Gastrocnemius medialis (tissue), 4 donors: Measurements from ENCODE around the gene SERBP1. TPM values are rescaled to one million over a fixed set of nuclear protein-coding genes. Genes with fewer than 3 reads are reported as not detected.
A peak's percentile ranks its signal among the peaks of the same experiment; 100 is the strongest.

Experiments
- ATAC-seq, 2 donors: fragments of 150-250 bp; one replicate each; pipeline ENCODE4 v1.9.1; 2016
- DNase-seq, 2 donors: peaks; one replicate each; pipeline ENCODE4 v3.0.0-alpha.2; 2019
- H3K27ac ChIP-seq, 4 donors: fragments of 200-600 bp; sonication (generic); 1 replicate in 1 of 4; 2 replicates in 3 of 4; pipeline ENCODE4 v1.5.1; 2016 to 2018; ENCODE audit warnings: mild to moderate bottlenecking in 2 of 4, moderate library complexity in 1 of 4
- H3K27me3 ChIP-seq, 3 donors: fragments of 200-600 bp; sonication (generic) in 2 of 3; 1 replicate in 1 of 3; 2 replicates in 2 of 3; pipeline versions ENCODE4 v1.5.1 to v1.6.0; 2016 to 2019; ENCODE audit warnings: mild to moderate bottlenecking in 1 of 3, moderate library complexity in 1 of 3
- H3K36me3 ChIP-seq, 2 donors: fragments of 200-600 bp; sonication (generic) in 1 of 2; one replicate each; pipeline ENCODE4 v1.5.1; 2017 to 2018
- H3K4me1 ChIP-seq, 2 donors: fragments of 200-600 bp; sonication (generic) in 1 of 2; one replicate each; pipeline ENCODE4 v1.5.1; 2016 to 2017; ENCODE audit warnings: mild to moderate bottlenecking in 2 of 2
- H3K4me3 ChIP-seq, 4 donors: fragments of 200-600 bp; sonication (generic) in 3 of 4; 1 replicate in 1 of 4; 2 replicates in 3 of 4; pipeline ENCODE4 v1.5.1; 2016 to 2019; ENCODE audit warnings: mild to moderate bottlenecking in 2 of 4
- H3K9me3 ChIP-seq, 3 donors: fragments of 200-600 bp; sonication (generic) in 2 of 3; 1 replicate in 1 of 3; 2 replicates in 2 of 3; pipeline ENCODE4 v1.5.1; 2016 to 2019
- CTCF ChIP-seq, 5 experiments: fragments of 450-650 bp in 3 of 5; fragments of 200-600 bp in 2 of 5; sonication (generic) in 2 of 5; IDR thresholded peaks in 4 of 5; conservative IDR thresholded peaks in 1 of 5; 1 replicate in 4 of 5; 2 replicates in 1 of 5; pipeline ENCODE4 v1.5.1; 2016 to 2019; ENCODE audit warnings: antibody characterized with exemption in 5 of 5, mild to moderate bottlenecking in 3 of 5, moderate library complexity in 3 of 5
- POLR2A ChIP-seq, 2 donors: fragments of 450-650 bp; IDR thresholded peaks; one replicate each; pipeline ENCODE4 v1.6.1; 2017; ENCODE audit warnings: antibody characterized with exemption in 2 of 2, mild to moderate bottlenecking in 2 of 2, moderate library complexity in 2 of 2
- in situ Hi-C, 4 donors: fragments of 200-750 bp; cut with MboI; loops; one replicate each; pipeline versions ENCODE4 v1.15.0 to v1.8.0; 2017; ENCODE audit warnings: low sequenced_read_pairs in 4 of 4
- intact Hi-C: fragments of 100-400 bp; cut with DNase I; formaldehyde crosslinking; loops from one replicate; pipeline ENCODE4 v1.15.1; 2023; ENCODE audit warnings: low total_unique reads
- total RNA-seq, 4 donors: library from RNA; depleted of rRNA; stranded (reverse); fragments of >200 nt; gene quantifications; one replicate each; pipeline versions ENCODE4 v1.1.0 to v1.2.3, GENCODE V29; 2016

Gene SERBP1
- total RNA-seq, 4 donors from 2014 or later = 249 to 353 (median 311) TPM

- no peak overlapping the region for H3K4me3 ChIP-seq
- intact Hi-C loops = no loop called here
- no peaks in the 10 kb centered on the region for H3K9me3 ChIP-seq
- ATAC-seq = no peak
- peak overlapping the region; percentile 49 to 96 (median 60) for H3K27ac ChIP-seq
- TF ChIP-seq POLR2A (IDR thresholded peaks at IDR 0.05) (no peak), CTCF (IDR thresholded peaks at IDR 0.05 in 4 of 5, conservative IDR thresholded peaks at IDR 0.05 in 1 of 5) (no peak)
- in situ Hi-C loops = no loop called here
- DNase-seq = no peak
- peaks cover 0 to 5% of the 10 kb centered on the region in 2 donors for H3K36me3 ChIP-seq
- no peaks in the 10 kb centered on the region for H3K27me3 ChIP-seq
- peaks cover 25 to 34% of the 10 kb centered on the region in 2 donors for H3K4me1 ChIP-seq
These were observed 39.9 kb downstream of the SERBP1 start for GRCh38 chr1:67390041-67390887.

GRCh38 chr1:67383999-67384638 is 46.1 kb downstream of the SERBP1 start:
- in situ Hi-C loops (no loop called here), intact Hi-C loops (no loop called here)

GRCh38 chr1:67382292-67382691 is 47.9 kb downstream of the SERBP1 start:
- H3K27me3 ChIP-seq = no peaks in the 10 kb centered on the region
- peaks cover 3 to 23% of the 10 kb centered on the region in 2 donors for H3K4me1 ChIP-seq
- no peak for TF ChIP-seq CTCF (IDR thresholded peaks at IDR 0.05 in 4 of 5, conservative IDR thresholded peaks at IDR 0.05 in 1 of 5)
- no peak for TF ChIP-seq POLR2A (IDR thresholded peaks at IDR 0.05)
- intact Hi-C loops = no loop called here
- no peak overlapping the region for H3K4me3 ChIP-seq
- no peaks in the 10 kb centered on the region for H3K9me3 ChIP-seq
- peak; percentile 97 for ATAC-seq
- in situ Hi-C loops = no loop called here
- peaks cover 0 to 31% of the 10 kb centered on the region in 2 donors for H3K36me3 ChIP-seq
- peak; percentile 74 to 85 for DNase-seq
- peak overlapping the region; percentile 64 to 91 (median 86) for H3K27ac ChIP-seq

More at GRCh38 chr1:67383999-67384638, 46.1 kb downstream of the SERBP1 start:
- no peak overlapping the region for H3K4me3 ChIP-seq
- ATAC-seq (no peak), DNase-seq (no peak)
- H3K9me3 ChIP-seq = no peaks in the 10 kb centered on the region
- peaks cover 3 to 23% of the 10 kb centered on the region in 2 donors for H3K4me1 ChIP-seq
- peaks cover 0 to 31% of the 10 kb centered on the region in 2 donors for H3K36me3 ChIP-seq
- H3K27ac ChIP-seq = peak overlapping the region in 3 of 4 donors; percentile 83 to 91 (median 88)
- TF ChIP-seq POLR2A (IDR thresholded peaks at IDR 0.05) (no peak), CTCF (IDR thresholded peaks at IDR 0.05 in 4 of 5, conservative IDR thresholded peaks at IDR 0.05 in 1 of 5) (no peak)
- H3K27me3 ChIP-seq = no peaks in the 10 kb centered on the region

- Histone ChIP-seq H3K36me3 (peaks cover 0 to 31% of the 10 kb centered on the region in 2 donors), H3K9me3 (no peaks in the 10 kb centered on the region), H3K4me3 (no peak overlapping the region), H3K27me3 (no peaks in the 10 kb centered on the region), H3K27ac (peak overlapping the region in 3 of 4 donors; percentile 83 to 91 (median 88)), H3K4me1 (peaks cover 9 to 30% of the 10 kb centered on the region in 2 donors)
- intact Hi-C loops (no loop called here), in situ Hi-C loops (no loop called here)
- DNase-seq (no peak), ATAC-seq (peak in 1 of 2 donors; percentile 26)
- TF ChIP-seq POLR2A (IDR thresholded peaks at IDR 0.05) (no peak), CTCF (IDR thresholded peaks at IDR 0.05 in 4 of 5, conservative IDR thresholded peaks at IDR 0.05 in 1 of 5) (no peak)
These were observed 49.0 kb downstream of the SERBP1 start for GRCh38 chr1:67381154-67381553.
